OCI-LY1 (cell line): ENCODE measurements around the gene LEF1.
"Not testable (repeated sequence)": the region's sequence is repeated elsewhere in the genome, so short reads cannot be mapped to it uniquely, and the experiment has no call there.

ENCODE experiments used
- H2AFZ ChIP-seq: fragments of 200-600 bp; sonication (generic), shearing (Covaris generic); 2 replicates; pipeline ENCODE4 v1.6.0; 2014; ENCODE audit warnings: antibody characterized with exemption, mild to moderate bottlenecking, low read length
- H3F3A ChIP-seq: fragments of 200-600 bp; sonication (generic), shearing (Covaris generic); 2 replicates; pipeline ENCODE4 v1.6.0; 2014; ENCODE audit warnings: mild to moderate bottlenecking, antibody characterized with exemption, low read length, moderate library complexity; ENCODE audit not compliant: insufficient read depth
- H3K27ac ChIP-seq: fragments of 200-600 bp; sonication (generic); 2 replicates; pipeline ENCODE4 v1.5.1; 2014; ENCODE audit warnings: low read length, mixed run types, mild to moderate bottlenecking, low read depth; ENCODE audit not compliant: poor library complexity, severe bottlenecking
- H3K27me3 ChIP-seq: fragments of 200-600 bp; sonication (generic); 2 replicates; pipeline ENCODE4 v1.6.0; 2014; ENCODE audit warnings: antibody characterized with exemption, mild to moderate bottlenecking, low read length, moderate library complexity; ENCODE audit not compliant: insufficient read depth
- H3K36me3 ChIP-seq: fragments of 200-600 bp; sonication (generic); 2 replicates; pipeline ENCODE4 v1.6.1; 2014; ENCODE audit warnings: mild to moderate bottlenecking, antibody characterized with exemption, low read length, moderate library complexity, mixed read lengths; ENCODE audit not compliant: insufficient read depth
- H3K4me1 ChIP-seq: fragments of 200-600 bp; sonication (generic); 2 replicates; pipeline ENCODE4 v1.5.1; 2014; ENCODE audit warnings: mild to moderate bottlenecking, low read length, moderate library complexity; ENCODE audit not compliant: insufficient read depth, severe bottlenecking
- H3K4me2 ChIP-seq: fragments of 200-600 bp; sonication (generic), shearing (Covaris generic); 2 replicates; pipeline ENCODE4 v1.6.1; 2014; ENCODE audit warnings: low read length
- H3K4me3 ChIP-seq: fragments of 200-600 bp; sonication (generic); 2 replicates; pipeline ENCODE4 v1.5.1; 2014; ENCODE audit warnings: low read length, low read depth, mild to moderate bottlenecking, mixed read lengths; ENCODE audit not compliant: poor library complexity, severe bottlenecking
- H3K79me2 ChIP-seq: fragments of 200-600 bp; shearing (Covaris generic); 2 replicates; pipeline ENCODE4 v1.6.1; 2016; ENCODE audit warnings: mixed run types, low read length, mixed read lengths; ENCODE audit not compliant: insufficient read depth
- H3K9ac ChIP-seq: fragments of 200-600 bp; sonication (generic), shearing (Covaris generic); 2 replicates; pipeline ENCODE4 v1.6.1; 2014; ENCODE audit warnings: mild to moderate bottlenecking, low read length, mixed read lengths
- H3K9me2 ChIP-seq: fragments of 200-600 bp; sonication (generic), shearing (Covaris generic); 2 replicates; pipeline ENCODE4 v1.6.1; 2014; ENCODE audit warnings: low read depth, mild to moderate bottlenecking, low read length, mixed read lengths
- H3K9me3 ChIP-seq: fragments of 200-600 bp; shearing (Covaris generic); 2 replicates; pipeline ENCODE4 v1.6.1; 2014; ENCODE audit warnings: low read length, mixed read lengths
- H4K20me1 ChIP-seq: fragments of 200-600 bp; sonication (generic), shearing (Covaris generic); 2 replicates; pipeline ENCODE4 v1.6.0; 2016; ENCODE audit warnings: mild to moderate bottlenecking, low read length; ENCODE audit not compliant: insufficient read depth
- EZH2 ChIP-seq: fragments of 200-600 bp; sonication (generic), shearing (Covaris generic); IDR thresholded peaks from 2 replicates; pipeline ENCODE4 v1.8.0; 2017; ENCODE audit warnings: borderline replicate concordance, mixed run types, mild to moderate bottlenecking, antibody characterized with exemption, low read length, moderate library complexity, mixed read lengths
- TF ChIP-seq, protein P1 (sequence below): fragments of 200-600 bp; sonication (generic), shearing (Covaris generic); IDR thresholded peaks from 2 replicates; pipeline ENCODE4 v1.5.1; 2017; ENCODE audit warnings: mild to moderate bottlenecking, antibody characterized with exemption, low read length, moderate library complexity, mixed read lengths

LEF1 gene

DNA sequence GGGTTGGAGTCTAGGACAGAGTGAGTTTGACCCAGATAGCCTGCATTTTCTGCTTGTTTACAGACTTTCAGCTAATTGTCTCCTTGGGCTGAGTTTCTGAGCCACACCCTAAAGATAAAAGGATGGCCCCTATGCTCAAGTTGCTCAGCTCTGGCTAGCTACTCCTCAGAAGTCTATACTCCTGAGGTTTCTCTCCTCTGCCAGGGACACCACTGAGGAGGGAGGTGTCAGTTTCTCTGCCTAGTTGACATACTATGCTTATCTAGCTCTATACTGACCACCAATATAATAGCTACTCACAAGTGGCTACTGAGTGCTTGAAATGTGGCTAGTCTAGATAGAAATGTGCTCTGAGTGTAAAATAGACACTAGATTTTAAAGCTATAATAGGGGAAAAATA, 155.4 kb downstream of the LEF1 start:
- Histone ChIP-seq H3K9ac (no peak overlapping the region), H3K9me2 (no peaks in the 10 kb centered on the region), H3K27ac (no peak overlapping the region), H3K27me3 (no peaks in the 10 kb centered on the region), H3K4me1 (no peaks in the 10 kb centered on the region), H3F3A (no peaks in the 10 kb centered on the region), H3K36me3 (peaks cover 79% of the 10 kb centered on the region), H3K4me3 (no peak overlapping the region), H2AFZ (no peak overlapping the region), H3K79me2 (no peaks in the 10 kb centered on the region), H3K4me2 (no peak overlapping the region), H4K20me1 (no peaks in the 10 kb centered on the region), H3K9me3 (no peaks in the 10 kb centered on the region)
- TF ChIP-seq, protein P1, sequence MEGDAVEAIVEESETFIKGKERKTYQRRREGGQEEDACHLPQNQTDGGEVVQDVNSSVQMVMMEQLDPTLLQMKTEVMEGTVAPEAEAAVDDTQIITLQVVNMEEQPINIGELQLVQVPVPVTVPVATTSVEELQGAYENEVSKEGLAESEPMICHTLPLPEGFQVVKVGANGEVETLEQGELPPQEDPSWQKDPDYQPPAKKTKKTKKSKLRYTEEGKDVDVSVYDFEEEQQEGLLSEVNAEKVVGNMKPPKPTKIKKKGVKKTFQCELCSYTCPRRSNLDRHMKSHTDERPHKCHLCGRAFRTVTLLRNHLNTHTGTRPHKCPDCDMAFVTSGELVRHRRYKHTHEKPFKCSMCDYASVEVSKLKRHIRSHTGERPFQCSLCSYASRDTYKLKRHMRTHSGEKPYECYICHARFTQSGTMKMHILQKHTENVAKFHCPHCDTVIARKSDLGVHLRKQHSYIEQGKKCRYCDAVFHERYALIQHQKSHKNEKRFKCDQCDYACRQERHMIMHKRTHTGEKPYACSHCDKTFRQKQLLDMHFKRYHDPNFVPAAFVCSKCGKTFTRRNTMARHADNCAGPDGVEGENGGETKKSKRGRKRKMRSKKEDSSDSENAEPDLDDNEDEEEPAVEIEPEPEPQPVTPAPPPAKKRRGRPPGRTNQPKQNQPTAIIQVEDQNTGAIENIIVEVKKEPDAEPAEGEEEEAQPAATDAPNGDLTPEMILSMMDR, result no peak
- no peak for TF ChIP-seq EZH2

DNA sequence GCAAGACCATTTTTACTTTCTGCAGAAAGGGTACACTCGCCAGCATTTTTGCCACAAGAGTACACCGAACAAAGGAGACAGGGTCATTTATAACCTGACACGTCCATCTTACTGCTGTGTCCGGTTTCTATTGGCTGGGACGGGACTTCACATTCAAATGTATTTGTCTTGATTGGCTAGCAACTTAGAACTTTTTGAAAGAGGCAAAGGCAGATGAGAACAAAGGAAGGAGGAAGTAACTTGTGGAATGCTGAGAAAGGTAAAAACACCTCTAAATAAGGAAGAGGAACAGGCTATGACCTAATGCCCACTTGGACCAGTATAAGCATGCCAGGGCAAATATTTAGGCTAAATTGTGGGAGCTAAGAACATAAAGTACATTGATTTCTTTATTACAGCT, 156.3 kb downstream of the LEF1 start:
- H3K27me3 ChIP-seq, H3K4me2 ChIP-seq, H2AFZ ChIP-seq, H3F3A ChIP-seq, H3K79me2 ChIP-seq, H3K4me3 ChIP-seq, H3K9ac ChIP-seq, H3K27ac ChIP-seq, H4K20me1 ChIP-seq, H3K9me3 ChIP-seq, H3K9me2 ChIP-seq, H3K4me1 ChIP-seq: not testable (repeated sequence)
- H3K36me3 ChIP-seq, result peaks cover 77% of the 10 kb centered on the region

DNA sequence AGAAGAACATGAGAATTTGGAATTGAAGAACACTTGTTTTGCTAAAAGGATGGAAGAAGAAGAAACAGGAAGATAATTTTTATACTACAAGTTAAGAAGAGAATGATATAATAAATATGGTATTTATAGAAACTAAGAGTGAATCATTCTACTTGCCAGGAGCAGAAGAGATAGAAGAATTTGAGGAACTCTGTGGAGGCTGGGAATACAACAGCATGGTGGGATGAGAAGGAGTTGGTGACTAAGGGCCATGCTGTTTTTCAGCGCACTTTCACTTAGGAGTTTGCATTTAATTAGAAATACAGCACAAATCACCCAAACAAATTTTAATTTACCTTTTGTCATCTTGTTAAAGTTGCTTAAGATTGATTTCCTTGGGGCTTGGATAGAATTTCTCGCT, 158.6 kb downstream of the LEF1 start:
- no peaks in the 10 kb centered on the region for H3K9me3 ChIP-seq
- no peak overlapping the region for H3K4me3 ChIP-seq
- peaks cover 4% of the 10 kb centered on the region for H3K79me2 ChIP-seq
- H3K36me3 ChIP-seq, result peaks cover 57% of the 10 kb centered on the region
- H3F3A ChIP-seq, result no peaks in the 10 kb centered on the region
- H3K4me2 ChIP-seq, result no peak overlapping the region
- no peaks in the 10 kb centered on the region for H3K9me2 ChIP-seq
- no peak overlapping the region for H2AFZ ChIP-seq
- no peaks in the 10 kb centered on the region for H3K27me3 ChIP-seq
- H3K27ac ChIP-seq, result no peak overlapping the region
- TF ChIP-seq, protein P1, result no peak
- TF ChIP-seq EZH2, result no peak
- no peak overlapping the region for H3K9ac ChIP-seq
- no peaks in the 10 kb centered on the region for H3K4me1 ChIP-seq
- H4K20me1 ChIP-seq, result no peaks in the 10 kb centered on the region

DNA sequence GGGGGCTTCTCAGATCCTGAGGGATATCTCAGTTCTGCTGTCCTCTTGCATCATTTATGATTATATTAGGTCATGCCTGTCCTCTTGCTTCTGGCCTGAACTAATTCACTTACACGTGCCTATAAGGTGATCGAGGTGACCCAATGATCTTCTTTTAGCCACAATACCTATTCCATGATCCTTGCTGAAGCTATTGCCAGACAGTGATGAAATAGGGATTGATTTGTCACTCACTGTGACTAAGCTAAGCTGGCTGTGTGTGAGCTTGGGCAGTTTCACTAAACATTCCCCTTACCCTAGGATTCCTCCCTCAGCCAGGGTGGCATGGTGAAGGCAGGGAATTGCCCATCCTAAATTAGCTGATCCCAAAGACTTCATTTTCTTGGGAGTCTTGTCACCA, 160.0 kb downstream of the LEF1 start:
- H3K27ac ChIP-seq, result no peak overlapping the region
- H3K27me3 ChIP-seq, result no peaks in the 10 kb centered on the region
- no peak overlapping the region for H3K4me3 ChIP-seq
- H3K9me3 ChIP-seq, result no peaks in the 10 kb centered on the region
- peaks cover 4% of the 10 kb centered on the region for H3K4me1 ChIP-seq
- peaks cover 4% of the 10 kb centered on the region for H3K79me2 ChIP-seq
- no peaks in the 10 kb centered on the region for H4K20me1 ChIP-seq
- H3K36me3 ChIP-seq, result peaks cover 49% of the 10 kb centered on the region
- no peak overlapping the region for H3K4me2 ChIP-seq
- H2AFZ ChIP-seq, result no peak overlapping the region
- TF ChIP-seq EZH2, result no peak
- TF ChIP-seq, protein P1, result no peak
- H3K9me2 ChIP-seq, result no peaks in the 10 kb centered on the region
- H3F3A ChIP-seq, result no peaks in the 10 kb centered on the region
- no peak overlapping the region for H3K9ac ChIP-seq
